ENCODE data around the gene ATP6V1C2.

ATP6V1C2 gene

DNA sequence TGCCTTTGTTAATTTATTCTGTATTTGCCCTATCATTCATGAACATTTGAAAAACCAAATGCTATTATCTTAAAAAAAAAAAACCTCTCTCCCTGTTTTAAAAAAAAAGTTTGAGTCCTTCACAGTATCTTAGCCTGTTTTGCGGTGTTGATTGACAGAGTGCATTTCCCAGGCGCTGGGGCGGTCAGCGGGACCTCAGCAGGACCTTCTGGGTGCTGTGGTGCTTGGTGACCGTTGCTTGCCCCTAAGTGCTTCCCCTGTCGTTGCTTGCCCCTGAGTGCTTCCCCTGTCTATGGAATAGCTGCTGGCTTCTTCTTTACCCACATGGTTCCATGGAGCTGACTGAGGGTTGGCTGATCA, 12.1 kb downstream of the ATP6V1C2 start:
- DNase-seq (ENCODE audit: low spot score), result no peak

- no peak for DNase-seq (ENCODE audit: low spot score)
Observed at GRCh38 chr2:10733980-10734379, 12.6 kb downstream of the ATP6V1C2 start.

DNA sequence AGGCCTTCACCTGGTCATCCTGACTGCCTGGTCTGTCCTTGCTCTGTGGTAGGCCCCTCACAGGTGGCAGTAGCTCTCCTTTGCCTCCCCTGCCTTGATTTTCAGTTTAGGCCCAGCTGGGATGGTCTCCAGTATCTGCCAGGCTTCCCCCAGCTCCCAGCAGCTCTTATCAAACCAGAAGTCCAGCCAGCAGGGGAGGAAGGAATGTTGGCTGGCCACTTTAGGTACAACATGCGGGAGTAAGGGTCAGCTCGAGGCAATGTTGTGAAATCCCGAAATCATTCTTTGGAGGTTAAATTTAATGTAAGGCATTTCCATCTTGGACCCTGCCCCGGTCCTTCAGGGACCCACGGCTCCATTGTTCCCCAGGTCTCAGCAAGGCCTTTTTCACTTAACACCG, 16.8 kb downstream of the ATP6V1C2 start:
- no peak for DNase-seq (ENCODE audit: low spot score)

GRCh38 chr2:10740226-10740625, 18.8 kb downstream of the ATP6V1C2 start:
- DNase-seq (ENCODE audit: low spot score), result no peak

DNA sequence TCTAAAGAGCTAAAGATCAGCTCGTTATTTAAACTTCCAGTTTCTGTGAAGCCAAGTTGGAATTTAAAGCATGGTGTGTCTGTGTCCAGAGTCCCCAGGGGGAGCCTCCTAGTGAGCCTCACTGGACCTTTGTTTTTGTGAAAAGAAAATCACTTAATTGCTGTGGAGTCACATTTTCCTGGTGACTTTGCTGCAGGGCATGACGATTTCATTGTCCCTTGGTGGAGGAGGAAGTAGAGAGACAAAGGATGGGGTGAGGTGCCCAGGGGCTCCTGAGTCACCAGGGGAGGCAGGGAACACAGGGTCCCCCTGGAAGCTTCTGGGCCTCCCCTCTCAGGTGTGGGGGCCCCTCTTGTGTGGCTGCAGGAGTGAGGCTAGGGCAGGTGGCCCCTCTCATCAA, 19.7 kb downstream of the ATP6V1C2 start:
- no peak for DNase-seq (ENCODE audit: low spot score)

- DNase-seq (ENCODE audit: low spot score), result no peak
Observed at GRCh38 chr2:10742666-10743065, 21.2 kb downstream of the ATP6V1C2 start.

DNA sequence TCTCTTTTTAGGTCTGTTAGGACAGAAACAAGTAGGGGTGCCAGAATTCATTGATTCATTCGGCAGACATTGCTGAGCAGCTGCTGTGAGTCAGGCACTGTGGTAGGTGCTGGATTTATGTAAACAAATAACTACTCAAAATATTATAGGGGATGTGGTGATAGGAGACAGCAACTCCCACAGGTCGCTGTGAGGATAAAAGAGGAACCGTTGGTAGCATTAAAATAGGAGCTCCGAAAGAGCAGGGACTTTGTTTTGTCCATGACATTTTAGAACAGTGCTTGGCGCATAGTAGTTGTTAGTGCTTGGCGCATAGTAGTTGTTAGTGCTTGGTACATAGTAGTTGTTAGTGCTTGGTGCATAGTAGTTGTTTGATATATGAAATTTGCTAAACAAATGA, 29.2 kb downstream of the ATP6V1C2 start:
- DNase-seq (ENCODE audit: low spot score), result no peak

- no peak for DNase-seq (ENCODE audit: low spot score)
Observed at GRCh38 chr2:10752236-10752635, 30.8 kb downstream of the ATP6V1C2 start.

DNA sequence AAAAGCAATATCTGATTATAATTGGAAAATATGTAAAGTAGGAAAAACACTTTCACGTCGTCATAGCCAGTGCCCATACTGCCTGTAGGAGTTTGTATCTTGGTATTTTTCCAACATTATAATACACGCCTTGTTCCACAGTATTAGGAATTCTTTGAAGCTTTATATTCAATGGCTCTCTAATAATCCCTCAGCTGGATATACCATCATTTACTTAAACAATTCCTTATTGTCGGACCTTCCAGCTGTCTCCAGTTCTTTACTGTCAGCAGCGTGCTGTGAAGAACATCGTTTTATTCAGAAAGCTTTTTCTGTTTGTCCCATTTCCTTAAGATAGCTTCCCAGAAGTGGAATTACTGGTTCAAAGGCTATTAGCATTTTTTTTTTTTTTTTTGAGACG, 31.7 kb downstream of the ATP6V1C2 start:
- DNase-seq (ENCODE audit: low spot score), result no peak

DNA sequence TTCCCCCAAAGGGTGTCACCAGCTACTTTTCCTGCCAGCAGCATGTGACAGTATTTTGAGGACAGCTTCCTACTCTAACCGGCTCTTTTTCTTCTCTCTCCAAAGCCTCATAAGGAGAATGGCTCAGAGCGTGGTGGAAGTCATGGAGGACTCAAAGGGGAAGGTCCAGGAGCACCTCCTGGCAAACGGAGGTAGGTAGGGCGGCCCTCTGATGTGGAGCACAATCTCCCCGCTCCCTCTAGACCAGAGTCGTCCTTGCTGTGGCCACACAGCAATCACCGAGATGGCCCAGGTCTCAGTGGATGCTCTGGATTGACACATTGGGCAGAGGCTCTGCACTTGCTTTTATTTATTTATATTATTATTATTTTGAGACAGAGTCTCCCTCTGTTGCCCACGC, 32.4 kb downstream of the ATP6V1C2 start:
- DNase-seq (ENCODE audit: low spot score), result no peak

GRCh38 chr2:10755621-10756020, 34.2 kb downstream of the ATP6V1C2 start:
- DNase-seq (ENCODE audit: low spot score), result no peak

DNA sequence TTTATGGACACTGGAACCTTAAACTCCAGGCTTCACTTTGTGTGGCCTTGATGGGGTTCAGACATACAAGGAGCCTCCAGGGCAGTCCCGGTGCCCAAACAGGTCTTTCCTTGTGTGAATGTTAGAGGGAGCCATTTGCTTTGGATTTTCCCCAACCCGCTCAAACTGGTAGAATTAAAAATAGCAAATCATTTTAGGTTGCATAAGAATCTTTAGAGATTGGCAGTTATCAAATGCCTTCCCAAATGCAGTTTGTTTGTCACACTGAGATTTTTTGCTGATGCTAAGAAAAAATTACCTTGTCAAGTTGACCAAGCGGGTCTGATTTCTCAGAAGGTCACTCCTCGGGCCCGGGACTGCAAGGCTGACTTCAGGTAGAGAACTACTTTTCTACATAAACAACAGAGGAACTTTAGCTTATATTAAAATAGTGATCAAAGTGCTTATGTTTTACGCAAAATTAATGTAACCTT, 36.4 kb downstream of the ATP6V1C2 start:
- no peak for DNase-seq (ENCODE audit: low spot score)

- DNase-seq (ENCODE audit: low spot score), result no peak
Observed at GRCh38 chr2:10759151-10759714, 37.8 kb downstream of the ATP6V1C2 start.

DNA sequence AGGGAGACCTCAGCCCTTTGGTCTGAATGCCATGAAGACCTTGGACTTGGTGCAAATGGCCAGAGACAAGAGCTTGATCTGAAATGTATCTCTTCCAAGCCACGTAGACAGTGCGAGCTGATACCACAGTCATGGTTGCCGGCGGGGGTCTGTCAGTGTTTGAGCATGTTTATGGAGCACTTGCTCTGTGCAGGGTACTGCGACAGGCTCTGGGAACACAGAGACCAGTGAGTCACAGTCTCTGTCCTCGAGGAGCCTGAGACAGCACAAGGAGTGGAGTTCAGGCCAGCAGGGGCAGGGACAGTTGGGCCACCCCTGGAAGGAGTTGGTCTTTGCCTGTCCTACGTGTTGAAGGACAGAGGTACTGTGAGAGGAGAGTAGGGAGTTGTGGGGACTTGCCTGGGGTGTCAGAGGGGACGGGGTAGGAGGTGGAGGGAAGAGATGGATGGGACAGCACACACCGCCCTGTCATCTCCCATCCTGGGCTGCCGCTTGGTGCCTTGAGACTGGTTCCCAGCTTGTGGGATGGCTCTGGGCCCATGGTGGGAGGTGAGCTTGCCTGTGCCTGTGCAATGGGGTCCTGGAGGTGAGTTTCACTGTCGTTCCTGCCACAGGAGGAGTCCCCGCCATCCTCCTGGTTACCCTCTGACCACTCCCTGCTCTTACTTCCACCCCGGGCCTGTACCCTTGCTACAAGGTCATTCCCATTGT, 39.5 kb downstream of the ATP6V1C2 start:
- no peak for DNase-seq (ENCODE audit: low spot score)

- DNase-seq (ENCODE audit: low spot score), result no peak
Observed at GRCh38 chr2:10761591-10761990, 40.2 kb downstream of the ATP6V1C2 start.

- DNase-seq (ENCODE audit: low spot score), result no peak
Observed at GRCh38 chr2:10762651-10763460, 41.4 kb downstream of the ATP6V1C2 start.

DNA sequence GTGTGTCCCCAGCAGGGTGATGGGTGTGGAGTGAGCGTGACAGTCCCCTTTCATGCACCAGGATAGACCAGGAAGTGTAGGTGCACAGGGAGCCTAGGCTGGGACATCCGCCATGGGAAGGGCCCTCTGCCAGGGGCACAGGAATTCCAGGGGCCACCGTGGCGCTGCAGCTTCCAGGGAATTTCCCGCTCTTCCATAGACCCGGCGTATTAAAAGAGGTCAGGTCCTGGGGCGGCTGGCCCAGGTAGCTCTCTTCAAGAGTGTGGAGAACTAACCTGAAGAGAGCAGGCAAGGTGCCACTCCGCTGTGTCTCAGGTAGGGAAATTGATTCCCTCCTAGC, 42.0 kb downstream of the ATP6V1C2 start:
- no peak for DNase-seq (ENCODE audit: low spot score)

DNA sequence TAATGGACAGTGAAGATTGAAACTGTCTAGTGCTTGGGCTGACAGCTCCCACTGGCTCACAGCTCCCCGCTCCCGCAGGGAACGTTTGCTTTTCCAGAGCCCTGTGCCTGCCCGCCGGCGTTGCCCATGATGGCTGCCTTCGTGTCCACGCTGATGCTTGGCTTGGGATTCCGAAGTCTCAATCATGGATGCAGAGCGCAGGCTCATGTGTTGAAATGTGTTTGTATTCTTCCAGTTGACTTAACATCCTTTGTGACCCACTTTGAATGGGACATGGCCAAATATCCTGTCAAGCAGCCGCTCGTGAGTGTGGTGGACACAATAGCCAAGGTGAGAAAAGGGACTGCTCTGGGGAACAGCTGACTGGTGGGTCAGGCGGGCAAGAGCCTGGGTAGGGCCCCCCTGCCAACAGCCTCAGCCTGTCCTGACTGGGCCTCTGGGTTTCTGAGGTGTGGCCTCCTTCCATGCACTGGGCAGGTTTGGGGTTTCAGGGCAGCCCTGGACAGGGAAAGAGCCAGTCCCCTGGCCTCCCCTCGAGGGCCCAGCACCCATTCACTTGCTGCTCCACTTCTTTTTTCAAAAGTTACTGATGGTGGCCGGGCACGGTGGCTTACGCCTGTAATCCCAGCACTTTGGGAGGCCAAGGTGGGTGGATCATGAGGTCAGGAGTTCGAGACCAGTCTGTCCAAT, 42.8 kb downstream of the ATP6V1C2 start:
- peak; percentile 52 for DNase-seq (ENCODE audit: low spot score)

DNA sequence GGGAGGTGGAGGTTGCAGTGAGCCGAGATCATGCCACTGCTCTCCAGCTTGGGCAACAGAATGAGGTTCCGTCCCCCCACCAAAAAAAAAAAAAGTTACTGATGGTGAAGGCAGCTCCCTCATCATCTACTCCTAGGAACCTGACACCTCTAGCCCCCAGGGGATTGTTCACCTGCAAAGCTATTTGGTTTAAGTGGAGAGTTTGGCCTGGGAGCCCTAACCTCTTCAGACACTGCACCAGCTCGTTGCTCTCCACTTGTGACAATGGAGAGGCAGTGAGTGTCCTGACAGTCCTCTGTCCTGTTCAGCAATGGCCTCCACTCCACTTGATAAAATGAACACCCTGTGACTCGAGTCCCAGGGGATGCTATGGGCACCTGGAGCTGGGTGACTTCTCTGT, 43.5 kb downstream of the ATP6V1C2 start:
- DNase-seq (ENCODE audit: low spot score), result no peak

DNA sequence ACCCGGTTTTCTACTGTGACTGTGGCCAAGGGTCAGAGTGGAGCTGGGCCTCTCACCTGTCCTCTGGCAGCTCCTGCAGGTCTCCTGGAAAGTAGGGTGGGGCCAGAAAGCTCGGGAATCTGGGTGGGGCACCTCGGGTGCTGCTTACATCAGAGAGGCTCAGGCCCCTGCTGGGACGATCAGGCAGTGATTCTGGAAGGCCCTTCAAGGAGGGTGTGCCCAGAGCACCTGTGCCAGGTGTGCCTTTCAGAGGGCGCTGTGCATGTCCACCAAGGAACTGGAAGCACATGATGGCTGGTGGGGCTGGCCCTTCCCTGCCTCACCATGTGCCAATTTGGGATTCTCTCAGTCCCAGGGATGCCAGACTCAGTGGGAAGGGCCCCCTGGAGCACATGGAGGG, 44.0 kb downstream of the ATP6V1C2 start:
- no peak for DNase-seq (ENCODE audit: low spot score)

GRCh38 chr2:10765914-10766313, 44.5 kb downstream of the ATP6V1C2 start:
- DNase-seq (ENCODE audit: low spot score), result no peak

DNA sequence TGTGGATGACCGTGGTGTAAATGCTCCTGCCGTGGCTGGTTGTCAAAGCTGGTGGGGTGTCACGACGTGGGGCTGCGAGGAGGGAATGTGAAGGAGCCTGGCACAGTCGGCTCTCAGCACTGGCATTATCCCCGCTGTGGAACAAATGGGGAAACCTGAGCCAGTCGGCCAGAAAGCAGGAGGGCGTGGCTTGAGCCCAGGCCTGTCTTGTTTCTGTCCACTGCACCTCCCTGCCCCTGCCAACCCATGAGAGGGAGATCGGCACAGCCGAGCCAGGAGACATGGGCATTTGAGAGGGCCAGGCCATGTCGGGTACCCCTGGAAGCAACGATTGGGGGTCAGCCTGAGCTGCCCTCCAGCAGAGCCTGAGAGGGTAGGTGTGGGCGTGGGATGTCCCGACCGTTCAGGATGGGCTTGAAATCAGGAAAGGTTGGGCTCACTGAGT, 46.7 kb downstream of the ATP6V1C2 start:
- no peak for DNase-seq (ENCODE audit: low spot score)
